Sigmoid colon (tissue), 7 donors: ENCODE data around the gene TRIP6. TPM values are rescaled to one million over a fixed set of nuclear protein-coding genes. Genes with fewer than 3 reads are reported as not detected.
A peak's percentile ranks its signal among the peaks of the same experiment; 100 is the strongest.

Experiments used
- DNase-seq: peaks from one replicate; pipeline ENCODE4 v3.0.0-alpha.2; 2019
- H3K27ac ChIP-seq, 4 donors: fragments of 200-600 bp; sonication (generic); one replicate each; pipeline ENCODE4 v1.5.1; 2016 to 2019; ENCODE audit warnings: mild to moderate bottlenecking in 1 of 4
- H3K27me3 ChIP-seq, 3 donors: fragments of 200-600 bp; sonication (generic); one replicate each; pipeline ENCODE4 v1.5.1; 2019; ENCODE audit warnings: mild to moderate bottlenecking in 1 of 3
- H3K36me3 ChIP-seq, 4 donors: fragments of 200-600 bp; sonication (generic); one replicate each; pipeline ENCODE4 v1.5.1; 2016 to 2019
- H3K4me1 ChIP-seq, 4 donors: fragments of 200-600 bp; sonication (generic); one replicate each; pipeline ENCODE4 v1.5.1; 2017 to 2019
- H3K4me3 ChIP-seq, 4 donors: fragments of 200-600 bp; sonication (generic); one replicate each; pipeline ENCODE4 v1.5.1; 2017 to 2019; ENCODE audit warnings: mild to moderate bottlenecking in 2 of 4, moderate library complexity in 1 of 4
- H3K9me3 ChIP-seq, 4 donors: fragments of 200-600 bp in 3 of 4; sonication (generic) in 3 of 4; one replicate each; pipeline versions ENCODE4 v1.5.1 to v1.6.1; 2013 to 2019
- EP300 ChIP-seq, 4 donors: sonication (generic); formaldehyde crosslinking; IDR thresholded peaks; one replicate each; pipeline ENCODE4 v1.6.1; 2017; ENCODE audit warnings: antibody characterized with exemption in 4 of 4
- POLR2A ChIP-seq, 2 donors: fragments of 450-650 bp; IDR thresholded peaks; one replicate each; pipeline ENCODE4 v1.6.1; 2016; ENCODE audit warnings: antibody characterized with exemption in 2 of 2, mild to moderate bottlenecking in 2 of 2, moderate library complexity in 2 of 2
- POLR2AphosphoS5 ChIP-seq, 4 donors: sonication (generic); formaldehyde crosslinking; IDR thresholded peaks; one replicate each; pipeline ENCODE4 v1.6.1; 2017; ENCODE audit warnings: antibody characterized with exemption in 4 of 4
- WGBS, 2 donors: extraction: QIAGEN DNeasy Blood & Tissue Kit; methylation state at CpG; one replicate each; pipeline ENCODE4 v1.1.7; 2013; 5-methylcytosine and 5-hydroxymethylcytosine counted together
- intact Hi-C: fragments of 100-400 bp; cut with DNase I; formaldehyde crosslinking; loops from one replicate; pipeline ENCODE4 v1.15.1; 2023
- polyA plus RNA-seq, 3 donors: library from polyadenylated mRNA; stranded (reverse); fragments of 200-250 nt; gene quantifications; one replicate each; pipeline ENCODE4 v1.2.3, GENCODE V29; 2013
- total RNA-seq, 4 donors: library from RNA; depleted of rRNA; stranded (reverse); fragments of >200 nt; gene quantifications; one replicate each; pipeline ENCODE4 v1.1.0, GENCODE V29; 2016
- TF ChIP-seq, protein P1 (sequence below), 4 experiments: fragments of 450-650 bp in 3 of 4; fragments of 200-600 bp in 1 of 4; IDR thresholded peaks; one replicate each; pipeline ENCODE4 v1.5.1; 2016 to 2019; ENCODE audit warnings: antibody characterized with exemption in 4 of 4, mild to moderate bottlenecking in 3 of 4, moderate library complexity in 2 of 4
- donor health status: healthy with polysubstance abuse.
- donor health status: Bipolar disorder and iron deficiency.
- donor health status: healthy.

Gene TRIP6
- total and polyA plus RNA-seq, 7 donors = 12.0 to 79.7 (median 45.9) TPM

DNA sequence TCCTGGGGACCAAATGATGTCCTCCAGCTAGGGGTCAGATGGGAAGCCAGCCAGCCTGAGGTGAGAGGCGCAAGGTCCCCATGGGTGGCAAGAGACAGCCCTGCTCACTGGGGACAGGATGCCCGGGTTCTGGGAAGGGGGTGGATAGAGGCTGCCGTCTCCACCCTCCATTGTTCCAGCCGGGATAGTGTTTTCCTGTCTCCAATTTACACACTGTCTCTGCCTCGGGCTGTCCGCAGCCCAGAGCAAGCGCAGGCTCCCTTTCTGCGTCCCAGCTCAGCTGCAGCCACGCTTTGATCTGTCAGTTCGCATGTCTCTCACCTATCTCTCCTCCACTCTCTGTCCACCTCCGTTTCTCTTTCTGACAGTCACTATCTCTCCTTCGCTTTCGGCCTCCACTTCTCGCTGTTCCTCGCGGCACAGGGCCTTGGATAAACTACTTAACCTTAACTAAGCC lies 41.9 kb upstream of the TRIP6 start:
- H3K4me1 ChIP-seq = peaks cover 0 to 34% (median 33%) of the 10 kb centered on the region in 4 donors
- TF ChIP-seq, protein P1, sequence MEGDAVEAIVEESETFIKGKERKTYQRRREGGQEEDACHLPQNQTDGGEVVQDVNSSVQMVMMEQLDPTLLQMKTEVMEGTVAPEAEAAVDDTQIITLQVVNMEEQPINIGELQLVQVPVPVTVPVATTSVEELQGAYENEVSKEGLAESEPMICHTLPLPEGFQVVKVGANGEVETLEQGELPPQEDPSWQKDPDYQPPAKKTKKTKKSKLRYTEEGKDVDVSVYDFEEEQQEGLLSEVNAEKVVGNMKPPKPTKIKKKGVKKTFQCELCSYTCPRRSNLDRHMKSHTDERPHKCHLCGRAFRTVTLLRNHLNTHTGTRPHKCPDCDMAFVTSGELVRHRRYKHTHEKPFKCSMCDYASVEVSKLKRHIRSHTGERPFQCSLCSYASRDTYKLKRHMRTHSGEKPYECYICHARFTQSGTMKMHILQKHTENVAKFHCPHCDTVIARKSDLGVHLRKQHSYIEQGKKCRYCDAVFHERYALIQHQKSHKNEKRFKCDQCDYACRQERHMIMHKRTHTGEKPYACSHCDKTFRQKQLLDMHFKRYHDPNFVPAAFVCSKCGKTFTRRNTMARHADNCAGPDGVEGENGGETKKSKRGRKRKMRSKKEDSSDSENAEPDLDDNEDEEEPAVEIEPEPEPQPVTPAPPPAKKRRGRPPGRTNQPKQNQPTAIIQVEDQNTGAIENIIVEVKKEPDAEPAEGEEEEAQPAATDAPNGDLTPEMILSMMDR (IDR thresholded peaks at IDR 0.05) = no peak
- peak in 1 of 4 donors; percentile 12 for TF ChIP-seq POLR2AphosphoS5 (IDR thresholded peaks at IDR 0.05)
- 11 to 46% methylated on average over 16 of the region's 16 CpGs for WGBS, 2 donors
- intact Hi-C loops = no loop called here
- no peak for DNase-seq
- no peaks in the 10 kb centered on the region for H3K27me3 ChIP-seq
- H3K9me3 ChIP-seq = no peaks in the 10 kb centered on the region
- H3K27ac ChIP-seq = peak overlapping the region; percentile 85 to 92 (median 88)
- H3K4me3 ChIP-seq = peak overlapping the region; percentile 74 to 84 (median 80)
- H3K36me3 ChIP-seq = peaks cover 26 to 38% (median 33%) of the 10 kb centered on the region in 4 donors

DNA sequence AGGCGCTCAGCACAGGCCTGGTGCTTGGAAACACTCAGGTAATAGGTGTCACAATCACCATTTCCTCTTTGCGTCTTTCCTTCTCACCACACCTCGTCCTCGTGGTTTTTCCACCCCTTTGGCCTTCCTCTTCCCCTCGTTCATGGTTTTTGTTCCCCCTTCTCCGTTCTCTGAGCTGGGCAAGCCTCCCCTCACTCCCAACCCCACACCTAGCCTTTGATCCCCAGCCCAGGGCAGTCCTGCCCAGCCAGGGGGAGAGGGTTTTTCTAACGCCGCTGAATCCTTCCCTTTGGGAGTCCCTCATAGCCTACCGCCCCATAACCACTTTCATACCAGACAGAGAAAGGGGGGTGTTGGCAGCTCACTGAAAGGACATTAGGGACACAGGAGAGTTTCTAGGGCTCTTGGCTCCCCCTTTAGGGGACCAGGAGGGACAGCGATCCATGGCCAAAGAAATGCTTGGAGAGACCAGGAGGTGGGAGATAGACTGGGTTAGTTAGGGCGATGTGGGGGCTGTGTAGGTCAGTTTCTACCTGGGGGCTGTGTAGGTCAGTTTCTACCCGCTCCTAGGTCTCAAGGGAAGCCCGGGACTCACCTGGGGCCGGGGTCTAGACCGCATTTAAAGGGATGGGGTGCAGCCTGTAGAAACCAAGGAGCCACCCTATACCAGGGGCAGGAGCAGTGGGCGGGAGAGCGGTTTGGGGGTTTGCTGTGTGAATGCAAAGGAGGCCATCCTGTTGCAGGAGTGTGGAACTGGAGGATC lies 41.3 kb upstream of the TRIP6 start:
- intact Hi-C loops = loop anchor here (1.0 to 2.0 kb wide), 2 partner anchors 23 to 26 kb away; partner anchors contain the start of gene SLC12A9
- Histone ChIP-seq H3K4me3 (peak overlapping the region; percentile 74 to 84 (median 80)), H3K9me3 (no peaks in the 10 kb centered on the region), H3K27me3 (no peaks in the 10 kb centered on the region), H3K36me3 (peaks cover 26 to 32% (median 29%) of the 10 kb centered on the region in 4 donors), H3K27ac (peak overlapping the region; percentile 85 to 92 (median 88)), H3K4me1 (peaks cover 0 to 34% (median 33%) of the 10 kb centered on the region in 4 donors)
- TF ChIP-seq EP300 (IDR thresholded peaks at IDR 0.05) (no peak), POLR2A (IDR thresholded peaks at IDR 0.05) (no peak), POLR2AphosphoS5 (IDR thresholded peaks at IDR 0.05) (no peak)
- TF ChIP-seq, protein P1 (IDR thresholded peaks at IDR 0.05) = no peak
- DNase-seq = no peak
- 4 to 19% methylated on average over 17 of the region's 17 CpGs for WGBS, 2 donors

DNA sequence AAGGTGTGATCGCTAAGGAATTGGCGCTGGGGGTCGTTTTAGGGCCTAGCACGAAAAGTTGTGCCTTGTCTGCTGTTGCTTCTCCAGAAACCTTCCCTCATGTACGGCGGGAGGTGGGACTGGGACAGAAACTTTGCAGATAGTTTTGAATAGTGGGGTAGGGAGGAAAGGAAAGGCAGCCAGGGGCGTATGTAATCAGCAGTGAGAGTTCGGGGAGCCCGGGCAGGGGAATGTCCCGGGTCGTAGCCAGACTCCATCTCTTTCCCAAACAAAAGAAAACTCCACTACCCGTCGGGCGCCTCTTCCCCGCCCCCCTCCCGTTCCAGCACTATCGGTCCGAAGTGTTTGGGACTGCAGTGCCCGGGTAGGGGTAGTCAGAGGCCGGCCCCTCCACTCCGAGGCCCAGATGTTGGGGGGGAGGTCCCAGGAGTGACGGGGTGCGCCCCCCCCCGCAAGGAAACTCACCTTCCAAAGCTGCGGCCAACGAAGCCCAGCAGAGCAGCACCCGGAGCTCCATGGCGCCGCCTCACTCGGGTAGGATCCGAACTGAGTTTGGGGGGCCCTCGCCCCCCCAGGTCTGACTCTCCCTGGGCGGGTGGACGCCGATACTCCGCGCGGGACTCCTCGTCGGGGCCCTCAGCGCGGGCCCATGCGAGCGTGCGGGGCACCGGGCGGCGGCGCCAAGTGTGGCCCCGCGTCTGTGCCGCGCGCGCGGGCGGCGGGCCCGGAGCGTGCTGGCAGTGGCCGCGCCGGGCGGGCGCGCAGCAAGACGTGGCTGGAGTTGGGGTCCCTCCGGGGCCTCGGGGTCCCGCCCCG lies 40.5 kb upstream of the TRIP6 start:
- H3K27me3 ChIP-seq = no peaks in the 10 kb centered on the region
- intact Hi-C loops = loop anchor here (1.0 to 2.0 kb wide), 2 partner anchors 24 to 26 kb away; partner anchors contain the start of gene SLC12A9
- TF ChIP-seq POLR2A (IDR thresholded peaks at IDR 0.05) = no peak
- TF ChIP-seq, protein P1 (IDR thresholded peaks at IDR 0.05) = no peak
- no peak for DNase-seq
- H3K4me1 ChIP-seq = peaks cover 0 to 34% (median 33%) of the 10 kb centered on the region in 4 donors
- peaks cover 22 to 25% (median 23%) of the 10 kb centered on the region in 4 donors for H3K36me3 ChIP-seq
- H3K4me3 ChIP-seq = peak overlapping the region; percentile 74 to 84 (median 80)
- WGBS, 2 donors = 1 to 2% methylated on average over 71 of the region's 71 CpGs
- peak overlapping the region; percentile 85 to 92 (median 88) for H3K27ac ChIP-seq
- H3K9me3 ChIP-seq = no peaks in the 10 kb centered on the region

DNA sequence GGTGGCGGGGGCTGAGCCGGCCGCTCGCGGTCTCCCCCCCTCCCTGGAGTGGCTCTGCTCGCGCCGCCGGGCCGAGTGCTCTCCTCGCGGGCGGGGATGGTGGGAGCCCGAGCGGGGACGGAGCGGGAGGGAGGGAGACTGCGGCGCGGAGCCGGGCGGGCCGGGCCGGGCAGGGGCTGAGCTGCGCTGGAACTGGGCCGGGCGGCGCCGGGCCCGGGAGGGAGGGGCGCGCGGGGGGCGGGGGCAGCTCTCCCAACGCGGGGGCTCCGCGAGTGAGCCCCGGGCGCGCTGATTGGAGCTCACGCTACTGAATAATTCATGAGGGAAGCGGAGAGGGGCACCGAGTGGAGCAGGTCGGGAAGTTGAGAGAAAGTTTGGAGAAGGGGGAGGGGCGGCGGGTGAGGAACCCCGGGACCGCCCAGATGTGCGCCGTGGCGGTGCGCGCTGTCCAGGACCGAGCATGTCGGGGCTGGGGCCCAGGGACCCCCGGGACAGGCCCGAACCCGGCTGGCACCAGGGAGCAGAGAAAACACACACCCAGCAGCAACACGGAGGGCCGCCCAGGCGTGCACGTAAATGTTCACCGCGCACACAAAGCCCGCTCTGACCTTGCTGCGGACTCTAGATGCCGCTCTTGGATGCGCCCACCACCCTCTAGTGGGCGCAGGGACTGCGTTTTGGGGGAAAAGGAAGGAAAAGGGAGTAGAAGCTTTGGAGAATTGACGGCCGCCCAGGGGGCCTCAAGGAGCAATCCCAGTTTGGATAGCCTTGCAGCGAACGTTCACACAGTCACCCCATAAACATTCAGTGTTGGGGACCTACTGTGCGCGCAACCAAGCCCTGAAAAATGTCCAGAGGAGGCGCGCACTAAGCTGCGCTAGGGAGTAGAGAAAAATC lies 39.6 kb upstream of the TRIP6 start, which contains the start of gene EPHB4:
EPHB4 (minus strand) TSS at position 194 of the 897 bp plus-strand sequence. CDS start 493 bp downstream, outside the sequence.
- H3K27ac ChIP-seq = peak within 1 kb of the TSS; percentile 85 to 92 (median 88)
- WGBS, 2 donors = 1% methylated on average over 80 of the region's 80 CpGs
- H3K27me3 ChIP-seq = no peaks in the 10 kb centered on the region
- DNase-seq = peak; percentile 94
- intact Hi-C loops = loop anchor here (2.0 kb wide), 1 partner anchor 25 kb away; no protein-coding TSS in a partner anchor
- peaks cover 0 to 34% (median 33%) of the 10 kb centered on the region in 4 donors for H3K4me1 ChIP-seq
- peak within 1 kb of the TSS; percentile 74 to 84 (median 80) for H3K4me3 ChIP-seq
- H3K9me3 ChIP-seq = no peaks in the 10 kb centered on the region
- TF ChIP-seq POLR2AphosphoS5 (IDR thresholded peaks at IDR 0.05) = peak in 3 of 4 donors; percentile 12 to 40 (median 28)
- peak in 1 of 2 donors; percentile 20 for TF ChIP-seq POLR2A (IDR thresholded peaks at IDR 0.05)
- TF ChIP-seq EP300 (IDR thresholded peaks at IDR 0.05) = no peak
- H3K36me3 ChIP-seq = peaks cover 14 to 16% (median 15%) of the 10 kb centered on the region in 4 donors
